H9 (cell line): ENCODE results near the gene UGT1A7. TPM values are rescaled to one million over a fixed set of nuclear protein-coding genes. Genes with fewer than 3 reads are reported as not detected.

Experiments
- DNase-seq: peaks from one replicate; pipeline ENCODE4 v3.0.0-alpha.2; 2017
- H2AFZ ChIP-seq: one replicate; pipeline ENCODE4 v1.6.1; 2013; ENCODE audit warnings: mild to moderate bottlenecking, low read length, control low read depth, moderate library complexity
- H2AK5ac ChIP-seq: 2 replicates; pipeline ENCODE4 v1.6.1; 2013; ENCODE audit warnings: low read length, control low read depth, mixed read lengths; ENCODE audit not compliant: insufficient read length
- H2BK120ac ChIP-seq: one replicate; pipeline ENCODE4 v1.6.1; 2013; ENCODE audit warnings: low read depth, mild to moderate bottlenecking, low read length, control low read depth, inconsistent platforms; ENCODE audit not compliant: poor library complexity, severe bottlenecking
- H2BK12ac ChIP-seq: 2 replicates; pipeline ENCODE4 v1.6.1; 2013; ENCODE audit warnings: low read length, control low read depth, mixed read lengths, low read depth; ENCODE audit not compliant: insufficient read length
- H2BK15ac ChIP-seq: 2 replicates; pipeline ENCODE4 v1.6.1; 2013; ENCODE audit warnings: low read depth, low read length, control low read depth
- H2BK20ac ChIP-seq: one replicate; pipeline ENCODE4 v1.6.1; 2013; ENCODE audit warnings: low read depth, mild to moderate bottlenecking, low read length, control low read depth, inconsistent platforms; ENCODE audit not compliant: poor library complexity, severe bottlenecking
- H2BK5ac ChIP-seq: 2 replicates; pipeline ENCODE4 v1.6.1; 2013; ENCODE audit warnings: low read length, control low read depth, mixed read lengths; ENCODE audit not compliant: insufficient read length
- H3K14ac ChIP-seq: 2 replicates; pipeline ENCODE4 v1.6.1; 2013; ENCODE audit warnings: low read length, control low read depth; ENCODE audit not compliant: insufficient read depth
- H3K18ac ChIP-seq: 2 replicates; pipeline ENCODE4 v1.6.1; 2013; ENCODE audit warnings: low read depth, mild to moderate bottlenecking, mixed read lengths, low read length, control low read depth; ENCODE audit not compliant: insufficient read length
- H3K23ac ChIP-seq: 2 replicates; pipeline ENCODE4 v1.6.1; 2013; ENCODE audit warnings: low read length, control low read depth, mixed read lengths, low read depth; ENCODE audit not compliant: insufficient read length
- H3K23me2 ChIP-seq: 2 replicates; pipeline ENCODE4 v1.6.1; 2013; ENCODE audit warnings: low read depth, mild to moderate bottlenecking, mixed read lengths, low read length, control low read depth; ENCODE audit not compliant: insufficient read length, poor library complexity, severe bottlenecking
- H3K27ac ChIP-seq: 2 replicates; pipeline ENCODE4 v1.5.1; 2013; ENCODE audit warnings: low read length, control low read depth, mixed read lengths, low read depth; ENCODE audit not compliant: insufficient read length
- H3K27me3 ChIP-seq: 2 replicates; pipeline ENCODE4 v1.6.1; 2013; ENCODE audit warnings: low read length, control low read depth, inconsistent platforms; ENCODE audit not compliant: insufficient read depth
- H3K4ac ChIP-seq: 2 replicates; pipeline ENCODE4 v1.6.1; 2013; ENCODE audit warnings: low read depth, mild to moderate bottlenecking, control low read depth, inconsistent platforms, low read length, moderate library complexity
- H3K4me1 ChIP-seq: 2 replicates; pipeline ENCODE4 v1.6.1; 2013; ENCODE audit warnings: low read length, control low read depth, inconsistent platforms; ENCODE audit not compliant: insufficient read depth
- H3K4me2 ChIP-seq: 2 replicates; pipeline ENCODE4 v1.6.1; 2013; ENCODE audit warnings: low read length, control low read depth, mixed read lengths; ENCODE audit not compliant: insufficient read length, insufficient read depth
- H3K56ac ChIP-seq: 2 replicates; pipeline ENCODE4 v1.6.1; 2013; ENCODE audit warnings: low read depth, mild to moderate bottlenecking, mixed read lengths, low read length, control low read depth; ENCODE audit not compliant: insufficient read length
- H3K79me1 ChIP-seq: 2 replicates; pipeline ENCODE4 v1.6.1; 2013; ENCODE audit warnings: low read depth, mild to moderate bottlenecking, moderate library complexity, low read length, control low read depth, inconsistent platforms; ENCODE audit not compliant: insufficient read depth, poor library complexity, severe bottlenecking
- H3K79me2 ChIP-seq: 2 replicates; pipeline ENCODE4 v1.6.1; 2013; ENCODE audit warnings: low read length, control low read depth, inconsistent platforms; ENCODE audit not compliant: insufficient read depth
- H3K9ac ChIP-seq: 2 replicates; pipeline ENCODE4 v1.6.1; 2013; ENCODE audit warnings: low read length, control low read depth, mixed read lengths; ENCODE audit not compliant: insufficient read length; ENCODE audit errors: extremely low read depth
- H3K9me3 ChIP-seq: one replicate; pipeline ENCODE4 v1.6.1; 2013; ENCODE audit warnings: low read depth, low read length, inconsistent platforms; ENCODE audit not compliant: control insufficient read depth
- H3T11ph ChIP-seq: one replicate; pipeline ENCODE4 v1.6.1; 2013; ENCODE audit warnings: mild to moderate bottlenecking, low read length, control low read depth, inconsistent platforms
- H4K20me1 ChIP-seq: one replicate; pipeline ENCODE4 v1.6.1; 2013; ENCODE audit not compliant: control insufficient read depth, insufficient read length, insufficient read depth
- H4K5ac ChIP-seq: 2 replicates; pipeline ENCODE4 v1.6.1; 2013; ENCODE audit warnings: low read depth, mild to moderate bottlenecking, mixed read lengths, low read length, control low read depth; ENCODE audit not compliant: insufficient read length
- H4K8ac ChIP-seq: replicated peaks from 2 replicates; pipeline ENCODE4 v1.6.1; 2013; ENCODE audit warnings: low read length, control low read depth, mixed read lengths, low read depth; ENCODE audit not compliant: insufficient read length
- H4K91ac ChIP-seq: 2 replicates; pipeline ENCODE4 v1.6.1; 2013; ENCODE audit warnings: low read depth, mild to moderate bottlenecking, moderate library complexity, mixed read lengths, low read length, control low read depth; ENCODE audit not compliant: insufficient read length
- H3K27ac Mint-ChIP-seq, 3 experiments: 2 replicates in 2 of 3; 3 replicates in 1 of 3; pipeline ENCODE4 v1.8.0; 2020 to 2021; ENCODE audit warnings: mixed read lengths in 3 of 3, mild to moderate bottlenecking in 1 of 3, moderate library complexity in 1 of 3
- H3K27me3 Mint-ChIP-seq: 2 replicates; pipeline ENCODE4 v1.8.0; 2021; ENCODE audit warnings: low read depth, mild to moderate bottlenecking, moderate library complexity, mixed read lengths
- H3K36me3 Mint-ChIP-seq, 3 experiments: 2 replicates in 2 of 3; 3 replicates in 1 of 3; pipeline ENCODE4 v1.8.0; 2020 to 2021; ENCODE audit warnings: low read depth in 3 of 3, mixed read lengths in 3 of 3; ENCODE audit not compliant: insufficient read depth in 1 of 3
- H3K4me1 Mint-ChIP-seq, 2 experiments: 2 replicates each; pipeline ENCODE4 v1.8.0; 2020; ENCODE audit warnings: mixed read lengths in 2 of 2
- H3K4me3 Mint-ChIP-seq, 2 experiments: 2 replicates in 1 of 2; 3 replicates in 1 of 2; pipeline ENCODE4 v1.8.0; 2020 to 2021; ENCODE audit warnings: mild to moderate bottlenecking in 2 of 2, mixed read lengths in 2 of 2, moderate library complexity in 1 of 2
- H3K9me3 Mint-ChIP-seq, 2 experiments: 2 replicates in 1 of 2; 3 replicates in 1 of 2; pipeline ENCODE4 v1.8.0; 2020; ENCODE audit warnings: mild to moderate bottlenecking in 2 of 2, mixed read lengths in 2 of 2, moderate library complexity in 1 of 2
- CTCF ChIP-seq: fragments of 200-600 bp; sonication (generic); conservative IDR thresholded peaks from 3 replicates; pipeline ENCODE4 v1.8.0; 2021; ENCODE audit warnings: antibody characterized with exemption, mild to moderate bottlenecking
- WGBS: extraction: QIAGEN DNeasy Blood & Tissue Kit; methylation state at CpG from one replicate; pipeline ENCODE4 v1.1.7; 2013; ENCODE audit warnings: missing lambda C conversion rate, low lambda C conversion rate, mixed read lengths; ENCODE audit not compliant: insufficient read length; ENCODE audit errors: extremely low coverage; 5-methylcytosine and 5-hydroxymethylcytosine counted together
- total RNA-seq: library from RNA; stranded (reverse); gene quantifications from 2 replicates; pipeline ENCODE4 v1.2.1, GENCODE V29; 2021

Gene UGT1A7
- total RNA-seq, 1 experiment from 2014 or later, result not detected

DNA sequence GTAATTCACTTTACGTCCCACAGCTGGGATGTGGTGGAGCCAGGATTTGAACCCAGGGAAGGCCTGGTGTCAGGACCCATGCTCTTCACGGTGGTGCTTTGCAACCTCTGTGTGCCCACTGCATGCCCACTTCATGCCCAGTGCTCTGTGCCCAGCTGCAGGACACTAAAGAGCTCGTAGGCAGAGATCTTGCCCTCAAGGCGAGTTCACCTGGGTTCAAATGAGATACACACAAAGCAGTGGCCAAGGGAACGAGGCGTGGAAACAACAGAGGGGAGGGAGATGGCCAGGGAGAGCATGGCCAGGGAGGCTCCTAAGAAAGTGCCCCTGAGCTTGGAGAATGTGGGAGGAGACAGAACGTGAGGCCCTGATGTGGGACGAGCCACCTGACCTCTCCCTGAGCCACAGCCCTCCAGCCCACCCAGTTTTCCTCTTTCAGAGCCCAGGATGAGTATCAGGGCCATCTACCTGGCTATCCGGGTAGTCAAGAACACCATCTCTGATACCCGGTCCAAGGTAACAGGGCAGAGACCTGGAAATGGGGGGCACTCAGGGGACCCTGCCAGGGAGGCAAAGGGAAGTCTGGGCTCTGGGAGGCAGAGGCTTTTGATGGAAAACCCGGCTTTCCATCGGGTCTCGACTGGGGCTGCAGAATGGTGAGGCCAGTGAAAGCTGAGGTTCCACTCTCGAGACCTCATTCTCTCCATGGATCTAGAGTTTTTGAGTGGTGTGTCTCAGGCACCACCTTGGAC lies 116.8 kb downstream of the UGT1A7 start:
- peaks cover 0 to 5% (median 4%) of the 10 kb centered on the region in 3 experiments; a peak in 2 of 7 replicates for H3K36me3 Mint-ChIP-seq
- no peak overlapping the region for H3K27ac ChIP-seq
- no peaks in the 10 kb centered on the region for H3K9me3 ChIP-seq
- H4K20me1 ChIP-seq, result no peaks in the 10 kb centered on the region
- no peak overlapping the region for H4K8ac ChIP-seq
- H3K4me1 ChIP-seq, result no peaks in the 10 kb centered on the region
- H3T11ph ChIP-seq, result no peak overlapping the region
- no peak overlapping the region for H3K4me3 Mint-ChIP-seq
- H3K27me3 ChIP-seq, result no peaks in the 10 kb centered on the region
- H3K23ac ChIP-seq, result no peak overlapping the region
- no peak overlapping the region for H3K18ac ChIP-seq
- no peak overlapping the region for H3K9ac ChIP-seq
- no peak overlapping the region for H2BK15ac ChIP-seq
- no CpG with 5 or more reads among the region's 14 CpGs for WGBS
- peaks cover 2 to 4% of the 10 kb centered on the region in 2 experiments; a peak in 3 of 4 replicates for H3K4me1 Mint-ChIP-seq
- no peak overlapping the region for H3K4ac ChIP-seq
- H2BK5ac ChIP-seq, result no peak overlapping the region
- no peak overlapping the region for H2AFZ ChIP-seq
- TF ChIP-seq CTCF, result no peak
- peaks cover 4% of the 10 kb centered on the region for H3K27me3 Mint-ChIP-seq
- no peak overlapping the region for H2BK12ac ChIP-seq
- no peaks in the 10 kb centered on the region for H3K23me2 ChIP-seq
- no peak overlapping the region for H3K56ac ChIP-seq
- H3K79me2 ChIP-seq, result no peaks in the 10 kb centered on the region
- no peak overlapping the region for H3K14ac ChIP-seq
- no peak overlapping the region for H4K5ac ChIP-seq
- no peaks in the 10 kb centered on the region for H3K79me1 ChIP-seq
- no peak overlapping the region for H4K91ac ChIP-seq
- H3K4me2 ChIP-seq, result no peak overlapping the region
- no peak overlapping the region; a peak in 1 of 7 replicates for H3K27ac Mint-ChIP-seq
- H3K9me3 Mint-ChIP-seq, result peaks cover 14 to 18% of the 10 kb centered on the region in 2 experiments
- no peak overlapping the region for H2BK20ac ChIP-seq
- DNase-seq, result no peak
- no peak overlapping the region for H2BK120ac ChIP-seq
- H2AK5ac ChIP-seq, result no peak overlapping the region
